ENCODE results near the gene THSD1. TPM values are rescaled to one million over a fixed set of nuclear protein-coding genes. Genes with fewer than 3 reads are reported as not detected.

The THSD1 gene
- total and polyA plus RNA-seq, 9 of the 15 experiments (the other 6 are each of a cell fraction or from before 2014, with no cell fraction given) = 0.01 to 0.11 (median 0.04) TPM; not detected in 2

DNA sequence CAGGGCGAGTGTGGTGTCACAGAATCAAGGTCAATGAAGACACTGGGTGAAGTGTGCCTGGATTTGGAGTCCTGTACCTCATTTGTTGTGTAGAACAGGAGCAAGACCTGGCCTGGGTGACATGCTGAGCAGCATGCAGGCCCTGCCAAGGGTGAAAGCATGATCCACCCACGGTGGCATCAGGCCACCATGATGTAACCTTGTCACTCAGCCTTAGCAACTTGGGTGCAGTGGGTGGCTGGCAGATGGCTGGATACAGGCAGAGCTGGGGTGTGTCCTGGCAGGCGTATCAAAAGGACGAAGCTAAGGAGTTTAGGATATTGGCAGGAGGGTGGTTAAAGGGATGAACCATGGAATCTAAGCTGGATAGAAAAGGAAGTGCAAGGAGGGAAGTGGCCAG, 10.3 kb downstream of the THSD1 start (continued):
- TF ChIP-seq CHD4 (IDR thresholded peaks at IDR 0.05; ENCODE audit: insufficient read depth, insufficient replicate concordance, low read depth, low read length, poor library complexity, severe bottlenecking) = no peak

DNA sequence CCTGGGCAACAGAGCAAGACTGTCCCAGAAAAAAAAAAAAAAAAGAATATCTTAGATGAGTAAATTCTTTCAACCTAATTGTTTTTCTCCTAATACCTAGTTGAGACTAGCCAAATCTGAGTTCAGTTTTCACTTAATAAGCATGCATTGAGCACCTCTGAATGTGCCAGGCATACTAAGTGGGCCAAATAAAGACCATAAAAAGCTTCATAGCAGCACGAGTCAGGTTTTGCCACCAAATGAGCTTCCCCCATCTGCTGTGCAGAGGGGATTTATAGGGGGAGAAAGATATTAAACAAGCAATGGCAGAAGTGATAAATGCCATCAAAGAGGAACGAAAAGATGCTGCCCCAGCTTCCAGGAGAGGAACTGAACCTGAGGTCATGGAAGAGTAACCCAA, 11.4 kb downstream of the THSD1 start:
- DNase-seq (ENCODE audit: extremely low read depth in 1 of 4, low spot score in 3 of 4) = no peak

More for the DNA sequence above, 11.4 kb downstream of the THSD1 start:
- H3K27ac ChIP-seq (ENCODE audit: extremely low read depth, low read depth, low read length) = no peak overlapping the region
- BruUV-seq (replicated peaks) = no TSS peak
- no peaks in the 10 kb centered on the region for H3K4me1 ChIP-seq (replicated peaks in 1 of 2; ENCODE audit: control insufficient read depth in 2 of 2, insufficient read depth in 2 of 2, low read length in 2 of 2)
- H3K9me1 ChIP-seq (ENCODE audit: control insufficient read depth, insufficient read depth, low read length) = no peaks in the 10 kb centered on the region
- in situ Hi-C loops (cut with MboI) = no loop called here
- H2AFZ ChIP-seq (ENCODE audit: low read depth, low read length) = no peak overlapping the region
- no peaks in the 10 kb centered on the region for H3K79me2 ChIP-seq (ENCODE audit: control insufficient read depth, insufficient read depth, low read length)
- H3K4me2 ChIP-seq (ENCODE audit: insufficient read depth, low read length) = no peak overlapping the region
- no peak overlapping the region for H3K9ac ChIP-seq (ENCODE audit: insufficient read depth in 1 of 2, low read depth in 2 of 2, low read length in 2 of 2)
- H4K20me1 ChIP-seq (replicated peaks; ENCODE audit: control insufficient read depth, insufficient read depth, low read length) = no peaks in the 10 kb centered on the region
- no peaks in the 10 kb centered on the region for H3K9me3 ChIP-seq (replicated peaks; ENCODE audit: control insufficient read depth, insufficient read depth, low read depth, low read length)
- TF ChIP-seq FUS (optimal IDR thresholded peaks at IDR 0.05; ENCODE audit: low read depth, low read length) = no peak
- TF ChIP-seq CTBP1 (IDR thresholded peaks at IDR 0.05; ENCODE audit: borderline replicate concordance) = no peak
- TF ChIP-seq, protein P1, sequence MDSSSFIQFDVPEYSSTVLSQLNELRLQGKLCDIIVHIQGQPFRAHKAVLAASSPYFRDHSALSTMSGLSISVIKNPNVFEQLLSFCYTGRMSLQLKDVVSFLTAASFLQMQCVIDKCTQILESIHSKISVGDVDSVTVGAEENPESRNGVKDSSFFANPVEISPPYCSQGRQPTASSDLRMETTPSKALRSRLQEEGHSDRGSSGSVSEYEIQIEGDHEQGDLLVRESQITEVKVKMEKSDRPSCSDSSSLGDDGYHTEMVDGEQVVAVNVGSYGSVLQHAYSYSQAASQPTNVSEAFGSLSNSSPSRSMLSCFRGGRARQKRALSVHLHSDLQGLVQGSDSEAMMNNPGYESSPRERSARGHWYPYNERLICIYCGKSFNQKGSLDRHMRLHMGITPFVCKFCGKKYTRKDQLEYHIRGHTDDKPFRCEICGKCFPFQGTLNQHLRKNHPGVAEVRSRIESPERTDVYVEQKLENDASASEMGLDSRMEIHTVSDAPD (CRISPR knock-in tag; IDR thresholded peaks at IDR 0.05) = no peak
- TF ChIP-seq, protein P2, sequence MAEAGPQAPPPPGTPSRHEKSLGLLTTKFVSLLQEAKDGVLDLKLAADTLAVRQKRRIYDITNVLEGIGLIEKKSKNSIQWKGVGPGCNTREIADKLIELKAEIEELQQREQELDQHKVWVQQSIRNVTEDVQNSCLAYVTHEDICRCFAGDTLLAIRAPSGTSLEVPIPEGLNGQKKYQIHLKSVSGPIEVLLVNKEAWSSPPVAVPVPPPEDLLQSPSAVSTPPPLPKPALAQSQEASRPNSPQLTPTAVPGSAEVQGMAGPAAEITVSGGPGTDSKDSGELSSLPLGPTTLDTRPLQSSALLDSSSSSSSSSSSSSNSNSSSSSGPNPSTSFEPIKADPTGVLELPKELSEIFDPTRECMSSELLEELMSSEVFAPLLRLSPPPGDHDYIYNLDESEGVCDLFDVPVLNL (CRISPR knock-in tag; IDR thresholded peaks at IDR 0.05; ENCODE audit: low read depth) = no peak
- no peak for TF ChIP-seq TBP (optimal IDR thresholded peaks at IDR 0.05; ENCODE audit: low read depth, low read length)
- FAIRE-seq (no peak), ATAC-seq (no peak)
- no peak overlapping the region for H3K4me3 ChIP-seq
- intact Hi-C loops (cut with micrococcal nuclease) = no loop called here
- 0% methylated on average over 2 of the region's 2 CpGs for WGBS (ENCODE audit: insufficient coverage, low coverage, missing lambda C conversion rate)
- no peaks in the 10 kb centered on the region for H3K36me3 ChIP-seq (ENCODE audit: control insufficient read depth, insufficient read depth, low read length)
- ChIA-PET CTCF (ENCODE audit: low intra/inter-chr PET ratio) (no interaction called here), POLR2A (interaction anchor here (0.6 kb wide), 1 partner anchor 87 kb away, joined by 3 read pairs; no protein-coding TSS in a partner anchor)
- peaks cover 8 to 19% of the 10 kb centered on the region in 2 experiments; a peak in 4 of 5 replicates for H3K27me3 ChIP-seq (ENCODE audit: control insufficient read depth in 2 of 2, insufficient read depth in 2 of 2, low read length in 2 of 2)

Data from K562 (cell line).